HT1080 (cell line): ENCODE results near the gene SAPCD1. TPM values are rescaled to one million over a fixed set of nuclear protein-coding genes. Genes with fewer than 3 reads are reported as not detected.

Experiments
- DNase-seq: peaks from one replicate; pipeline ENCODE4 v3.0.0-alpha.2; 2015; ENCODE audit warnings: low read depth
- total RNA-seq: library from RNA; depleted of rRNA; stranded (reverse); fragments of >200 nt; shearing (Covaris generic); gene quantifications from 2 replicates; pipeline ENCODE4 v1.2.3, GENCODE V29; 2014

Gene SAPCD1
- total RNA-seq, 1 experiment from 2014 or later: 0.64 TPM

DNA sequence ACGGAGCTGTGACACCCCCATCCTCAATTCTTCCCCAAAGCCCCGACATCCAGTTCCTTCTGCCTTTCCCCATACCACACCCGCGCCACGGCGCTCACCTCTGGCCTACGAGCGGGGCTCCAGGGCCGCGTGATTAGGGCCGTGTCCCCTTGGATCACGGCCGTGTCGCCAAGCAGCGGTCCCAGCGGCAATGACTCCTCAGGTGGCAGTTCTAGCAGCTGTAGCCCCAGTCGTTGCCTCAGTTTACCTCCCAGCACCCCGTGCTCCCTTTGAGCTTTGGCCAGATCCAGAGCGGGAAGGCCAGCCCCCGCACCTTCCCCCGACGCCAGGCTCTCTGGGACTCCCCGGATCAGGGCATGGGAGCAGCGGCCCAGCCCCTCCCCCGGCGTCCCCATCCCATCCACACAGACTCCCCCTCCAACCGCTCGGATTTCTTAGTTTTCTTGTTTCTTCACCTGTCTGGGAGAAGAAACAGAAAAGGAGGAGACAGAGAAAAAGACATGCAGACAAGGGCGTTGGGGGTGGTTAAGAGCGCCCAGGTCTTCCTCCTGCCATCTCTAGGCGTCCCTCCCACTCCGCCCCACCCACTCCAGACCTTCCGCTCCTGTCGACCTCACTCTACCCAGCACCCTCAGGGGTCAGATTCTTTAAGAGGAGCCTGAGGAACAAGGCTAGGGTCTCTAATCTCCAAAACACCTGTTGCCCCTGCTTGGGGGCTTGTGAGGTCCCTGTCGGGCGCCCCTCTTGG, 33.5 kb upstream of the SAPCD1 start, which contains the start of gene DDAH2:
Gene DDAH2 (minus strand): TSS at position 533 of the 748 bp plus-strand sequence. CDS start 138 bp downstream, at position 395.
- DNase-seq: no peak

DNA sequence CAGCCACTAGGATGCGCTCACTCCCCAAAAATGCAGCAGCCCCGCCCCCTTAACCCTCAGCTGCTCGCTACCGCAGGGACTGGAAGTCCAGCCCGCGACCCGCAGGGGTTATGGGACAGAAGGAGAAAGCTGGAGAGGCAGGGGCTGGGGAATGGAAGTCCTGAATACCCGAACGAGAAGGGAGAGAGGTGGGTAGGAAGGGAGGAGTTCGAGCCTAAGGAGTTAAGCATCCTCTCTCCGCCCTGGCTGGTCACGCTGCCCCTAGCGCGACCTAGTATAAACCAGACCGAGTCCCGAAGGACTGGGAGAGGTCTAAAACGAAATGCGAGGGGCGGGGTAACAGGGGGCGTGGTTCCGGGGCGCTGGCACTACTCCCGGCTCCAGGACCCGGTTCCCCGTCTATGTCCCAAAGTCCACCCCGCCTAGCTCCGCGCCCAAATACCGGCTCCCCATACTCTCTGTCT, 32.9 kb upstream of the SAPCD1 start:
- peak; percentile 82 for DNase-seq

DNA sequence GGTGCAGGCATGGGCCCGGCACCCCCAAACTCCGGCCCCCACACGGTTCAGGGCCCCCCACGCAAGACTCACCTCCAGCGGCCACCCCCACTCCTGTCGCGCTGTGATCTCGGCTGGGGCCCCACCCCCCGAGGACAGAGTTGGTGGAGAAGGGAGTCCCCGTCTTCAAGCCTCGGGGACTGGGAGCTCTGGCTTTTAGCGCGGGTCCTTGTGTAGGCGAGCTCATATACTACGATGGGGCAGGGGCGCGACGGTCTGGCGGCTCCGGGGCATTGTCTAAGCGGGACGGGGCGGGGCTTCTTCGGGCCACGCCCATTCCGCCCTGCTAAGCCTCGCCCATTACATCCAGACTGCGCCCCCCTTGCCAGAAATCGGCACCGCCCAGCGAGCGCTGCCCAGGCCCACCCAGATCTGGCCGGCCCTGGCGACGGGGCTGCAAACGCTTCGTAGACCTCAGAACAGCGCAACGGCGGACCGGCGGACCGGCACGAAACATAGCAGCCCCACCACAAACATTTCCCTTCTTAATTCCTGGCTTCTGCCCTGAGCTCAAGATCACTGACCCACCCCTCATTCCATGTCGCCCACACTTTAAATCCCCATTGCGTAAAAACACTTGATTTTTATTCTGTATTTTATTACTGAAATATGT, 32.4 kb upstream of the SAPCD1 start:
- peak; percentile 92 for DNase-seq

DNA sequence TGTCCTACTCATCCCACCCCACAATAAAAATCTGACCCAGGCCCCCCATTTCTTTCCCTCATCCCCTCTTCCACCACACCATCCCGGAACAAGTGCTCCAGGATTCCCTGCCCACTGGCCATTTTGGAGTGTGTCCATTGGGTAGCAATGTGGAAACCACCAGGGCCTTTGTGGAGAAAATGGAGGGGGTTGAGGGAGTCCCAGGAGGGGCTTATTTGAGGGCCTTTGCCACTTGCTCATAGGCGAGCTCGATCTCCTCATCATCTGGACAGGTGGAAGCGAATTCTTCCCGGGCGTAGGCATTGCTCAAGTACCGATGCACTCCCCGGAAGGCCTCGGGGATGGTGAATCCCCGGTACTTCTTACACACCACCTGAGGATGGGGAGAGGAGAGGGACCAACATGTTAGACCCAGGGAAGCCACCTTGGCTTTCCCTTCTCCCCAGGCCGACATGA, 31.8 kb upstream of the SAPCD1 start:
- no peak for DNase-seq

DNA sequence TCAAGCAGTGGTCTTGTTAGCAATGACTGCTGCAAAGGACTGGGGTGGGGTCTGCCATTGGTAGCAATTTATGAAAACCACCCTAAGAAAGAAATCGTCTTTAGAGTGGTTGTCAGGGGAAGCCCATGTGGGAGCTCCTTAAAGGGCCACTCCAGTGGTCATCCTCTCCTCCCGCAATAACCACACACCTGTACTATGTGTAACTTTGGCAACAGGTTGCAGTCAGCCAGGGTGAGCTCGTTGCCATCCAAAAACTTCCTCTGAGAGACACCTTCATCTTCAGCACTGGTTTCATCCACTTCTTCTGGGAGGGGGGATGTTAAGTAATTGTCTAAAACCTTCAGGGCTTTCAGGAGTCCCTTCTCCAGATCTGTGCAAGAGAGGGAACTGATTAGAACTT, 30.4 kb upstream of the SAPCD1 start:
- DNase-seq: no peak

DNA sequence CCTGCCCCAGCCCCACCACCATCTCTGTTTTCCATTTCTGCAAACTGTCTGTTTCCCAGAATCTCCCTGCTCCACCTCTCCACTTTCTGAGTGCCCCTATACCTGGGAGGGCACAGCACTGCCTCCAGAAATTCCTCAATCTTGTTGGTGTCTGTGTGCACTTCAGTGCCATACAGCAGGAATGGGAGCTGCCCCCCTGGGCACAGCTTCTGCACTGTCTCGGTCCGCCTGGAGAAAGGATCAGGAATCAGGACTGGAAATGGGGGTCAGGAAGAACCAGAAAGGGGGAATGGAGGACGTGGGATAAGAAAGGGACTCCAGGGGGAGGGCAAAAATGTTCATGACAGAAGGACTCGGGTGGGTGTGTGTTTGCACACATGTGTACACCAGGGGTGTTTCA, 28.7 kb upstream of the SAPCD1 start:
- DNase-seq: no peak

DNA sequence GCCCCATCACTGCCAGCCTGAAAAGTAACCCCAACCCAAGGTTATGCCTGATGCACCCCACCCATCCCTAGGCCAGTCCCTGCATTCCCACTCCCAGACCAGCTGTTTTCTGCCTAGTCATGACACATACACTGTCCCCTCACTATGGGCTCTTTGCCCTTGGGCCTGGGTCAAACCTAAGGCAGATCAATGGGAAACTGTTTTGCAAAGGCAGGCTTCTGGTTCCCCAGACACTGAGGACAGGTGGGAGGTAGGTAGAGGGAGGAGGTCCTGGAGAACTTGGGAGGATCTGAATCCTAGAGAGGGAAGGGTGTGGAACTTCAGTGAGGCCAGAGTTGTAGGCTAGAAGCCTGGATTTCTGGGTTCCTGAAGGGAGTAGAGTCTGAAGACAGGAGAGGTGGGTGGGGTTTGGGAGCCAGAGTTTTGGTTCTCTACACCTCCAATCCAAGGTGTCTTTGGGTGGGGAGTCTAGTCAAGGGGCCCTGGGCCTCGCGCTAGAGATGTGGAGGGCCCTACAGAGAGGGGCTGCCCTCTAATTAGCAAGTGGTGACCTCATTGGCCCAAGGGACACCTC, 28.1 kb upstream of the SAPCD1 start:
- DNase-seq: no peak

DNA sequence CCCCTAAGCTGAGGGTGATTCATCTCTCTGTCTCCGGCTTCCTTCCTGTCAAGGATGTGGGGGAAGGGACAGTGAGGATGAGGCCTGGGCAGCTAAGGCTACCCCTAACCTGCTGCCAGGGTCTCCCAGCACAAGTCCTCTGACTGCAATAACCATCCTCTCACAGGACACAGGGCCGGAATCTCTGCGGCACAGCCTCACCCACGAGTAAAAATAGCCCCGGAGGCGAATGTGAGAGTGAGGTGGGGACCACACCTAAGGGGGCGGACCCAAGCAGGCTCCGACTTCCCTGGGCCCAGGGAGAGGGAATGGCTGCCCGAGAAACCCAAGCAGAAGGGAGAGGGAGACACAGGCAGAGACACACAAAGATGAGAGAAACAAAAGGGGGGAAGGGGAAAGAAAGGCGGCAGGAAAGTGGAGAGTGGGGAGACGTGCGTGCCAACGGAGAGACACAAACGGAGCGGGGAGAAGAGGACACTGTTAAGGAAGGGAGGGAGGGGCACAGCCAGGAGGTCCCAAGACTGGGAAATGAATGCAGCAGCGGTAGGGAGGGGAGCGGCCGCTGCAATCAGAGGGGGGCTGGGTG, 27.5 kb upstream of the SAPCD1 start:
- DNase-seq: peak; percentile 88

DNA sequence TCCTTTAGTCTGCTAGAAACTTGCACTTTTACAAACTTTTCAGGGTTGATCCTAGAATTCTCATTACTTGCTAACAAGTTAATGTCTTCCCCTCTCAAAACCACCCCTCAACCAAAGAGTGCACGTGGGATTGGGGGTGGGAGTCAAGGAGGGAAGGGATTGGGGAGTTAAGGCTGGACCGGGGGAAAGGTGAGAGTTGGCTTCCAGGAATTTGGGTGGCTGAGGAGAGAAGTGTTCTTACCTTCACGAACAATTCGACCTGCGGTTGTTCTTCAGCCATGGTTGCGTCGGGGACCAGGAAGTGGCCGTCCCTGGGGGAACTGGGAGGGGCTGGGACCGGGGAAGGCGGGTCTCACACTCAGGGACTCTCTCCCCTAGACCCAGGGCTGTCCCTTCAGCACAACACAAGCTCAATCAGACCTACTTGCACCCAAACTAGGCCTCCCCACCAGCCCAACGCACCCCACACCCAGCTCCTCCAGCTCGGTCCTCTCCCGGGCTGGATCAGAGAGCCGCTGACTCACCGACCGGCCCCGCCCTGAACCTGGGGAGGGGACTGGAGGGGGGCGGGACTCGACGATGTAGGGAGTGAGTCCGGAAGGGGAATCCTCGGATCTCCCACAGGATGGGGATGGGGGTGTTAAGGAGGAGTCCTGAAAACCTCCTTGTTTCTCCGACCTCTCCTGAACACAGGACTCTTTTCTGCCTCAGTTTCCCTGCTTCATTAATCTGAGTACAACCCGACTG, 26.3 kb upstream of the SAPCD1 start, which contains the start of gene CLIC1:
Gene CLIC1 (minus strand): TSS at position 510 of the 747 bp plus-strand sequence. CDS start 230 bp downstream, at position 280.
- DNase-seq: peak; percentile 90

DNA sequence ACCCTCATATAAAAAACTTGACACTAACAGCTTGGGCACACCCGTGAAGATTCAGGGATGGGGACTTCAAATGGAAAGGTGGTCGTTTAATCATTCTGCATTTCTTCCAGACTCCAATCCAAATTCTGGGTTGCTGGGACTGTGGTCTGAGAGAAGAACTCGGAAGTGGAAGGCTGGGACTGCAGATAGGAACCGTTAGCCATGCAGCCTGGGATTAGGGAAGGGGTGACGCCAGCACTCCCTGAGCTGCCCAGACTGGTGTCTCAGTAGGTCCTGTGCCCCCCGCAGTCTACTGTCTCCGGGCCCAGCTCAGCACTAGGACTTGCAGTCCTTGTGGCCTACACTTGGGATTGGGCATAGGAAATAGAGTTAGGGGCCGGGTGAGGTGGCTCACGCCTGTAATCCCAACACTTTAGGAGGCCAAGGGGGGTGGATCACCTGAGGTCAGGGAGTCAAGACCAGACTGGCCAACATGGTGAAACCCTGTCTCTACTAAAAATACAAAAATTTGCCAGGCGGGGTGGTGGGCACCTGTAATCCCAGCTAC, 25.6 kb upstream of the SAPCD1 start:
- no peak for DNase-seq

DNA sequence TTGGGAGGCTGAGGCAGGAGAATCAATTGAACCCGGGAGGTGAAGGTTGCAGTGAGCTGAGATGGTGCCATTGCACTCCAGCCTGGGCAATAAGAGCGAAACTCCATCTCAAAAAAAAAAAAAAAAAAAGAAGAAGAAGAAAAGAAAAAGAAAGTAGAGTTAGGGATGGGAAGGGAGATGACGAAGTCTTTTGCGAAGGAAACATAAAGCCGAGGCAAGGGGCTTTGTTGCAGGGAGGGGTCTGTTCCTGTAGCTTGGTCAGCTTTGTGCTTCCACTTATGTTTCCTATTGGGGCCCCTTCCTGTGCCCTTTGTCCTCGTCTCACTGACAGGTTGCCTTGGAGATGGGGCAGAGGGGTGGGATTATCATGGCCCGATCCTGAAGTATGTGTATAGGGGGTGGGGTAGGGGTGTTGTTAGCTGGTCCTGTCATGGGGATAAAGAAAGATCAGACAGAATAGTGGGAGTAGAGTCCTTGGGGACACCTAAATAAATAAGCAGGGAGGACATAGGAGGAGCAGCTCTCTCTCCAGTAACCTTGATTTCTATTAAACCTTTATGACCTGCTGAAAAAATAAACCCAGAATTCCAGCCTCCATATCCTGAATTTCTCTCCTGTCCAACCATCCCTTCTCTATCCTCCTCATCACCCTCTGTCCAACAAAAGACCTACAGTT, 25.0 kb upstream of the SAPCD1 start:
- peak; percentile 42 for DNase-seq

DNA sequence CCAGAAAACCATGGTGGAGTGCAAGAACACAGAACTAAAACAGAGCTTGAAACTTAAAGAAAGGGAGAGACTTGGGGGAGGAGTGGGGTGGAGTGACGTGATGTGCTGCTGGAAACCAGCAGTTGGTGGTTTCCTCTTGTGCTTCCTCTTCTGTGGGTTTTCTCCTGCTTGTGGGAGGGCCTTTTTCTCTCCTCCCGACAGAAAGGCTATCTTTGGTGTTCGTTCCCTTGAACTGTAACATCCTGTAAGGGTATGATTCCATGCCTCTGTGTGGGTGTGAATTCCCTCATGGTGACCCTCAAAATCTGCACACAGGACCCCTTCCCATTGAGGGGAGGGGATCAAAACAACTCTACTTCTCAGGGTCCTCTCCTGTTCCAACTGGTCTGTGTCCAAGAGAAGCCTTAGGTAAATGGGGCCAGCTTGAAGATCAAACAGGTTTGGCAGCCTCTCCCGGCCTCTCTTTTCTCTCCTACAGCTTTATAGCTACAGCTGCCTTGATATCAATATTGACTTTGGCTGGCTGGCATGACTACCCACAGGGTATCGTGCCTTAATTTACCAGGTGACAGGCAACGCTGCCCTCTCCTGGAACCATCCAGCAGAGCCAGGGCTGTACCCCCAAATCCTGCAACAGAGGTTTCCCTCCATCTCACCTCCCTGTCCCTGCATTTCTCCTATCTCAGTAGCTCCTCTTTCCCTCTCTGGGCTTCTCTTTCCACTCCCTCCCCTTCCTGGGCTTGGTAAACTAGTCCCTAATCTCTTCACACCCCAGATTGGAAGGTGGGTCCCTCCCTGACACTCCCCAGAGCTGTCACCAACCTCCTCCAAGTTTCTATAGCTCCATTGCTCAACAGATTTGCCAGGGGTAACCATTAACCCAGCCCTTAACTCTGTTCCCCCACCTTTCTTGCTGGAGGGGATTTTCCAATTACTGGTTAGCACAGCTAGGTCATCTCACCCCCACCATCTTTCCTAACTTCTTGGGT, 24.2 kb upstream of the SAPCD1 start:
- DNase-seq: peak; percentile 94

DNA sequence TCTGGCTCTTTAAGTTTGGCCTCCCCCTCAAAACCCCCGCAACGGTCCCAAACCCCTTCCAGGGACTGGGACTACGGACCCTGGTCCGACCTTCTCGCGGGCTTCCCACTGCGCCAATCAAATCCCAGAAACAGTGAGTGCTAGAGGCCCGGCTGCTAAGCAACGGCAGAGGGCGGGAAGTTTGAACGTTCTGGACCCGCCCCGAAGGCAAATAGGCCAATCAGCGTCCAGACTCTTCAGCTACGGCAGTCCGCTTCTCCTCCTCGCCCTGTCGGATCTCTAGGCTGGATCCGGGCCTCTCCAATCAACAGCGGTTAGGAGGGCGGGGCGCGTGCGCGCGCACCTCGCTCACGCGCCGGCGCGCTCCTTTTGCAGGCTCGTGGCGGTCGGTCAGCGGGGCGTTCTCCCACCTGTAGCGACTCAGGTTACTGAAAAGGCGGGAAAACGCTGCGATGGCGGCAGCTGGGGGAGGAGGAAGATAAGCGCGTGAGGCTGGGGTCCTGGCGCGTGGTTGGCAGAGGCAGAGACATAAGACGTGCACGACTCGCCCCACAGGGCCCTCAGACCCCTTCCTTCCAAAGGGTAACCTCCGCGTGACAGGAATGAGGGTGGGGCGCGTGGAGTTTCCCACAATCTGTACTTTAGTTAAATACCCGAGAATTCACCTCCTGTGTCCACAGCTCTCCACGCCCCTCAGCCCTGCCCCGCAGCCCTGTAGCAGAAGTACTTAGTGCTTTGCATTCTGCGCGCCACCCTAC, 22.6 kb upstream of the SAPCD1 start, which contains the start of gene MSH5:
Gene MSH5 (plus strand): TSS at position 367 of the 758 bp plus-strand sequence. CDS start 462 bp downstream, outside the sequence.
- DNase-seq: peak; percentile 100

DNA sequence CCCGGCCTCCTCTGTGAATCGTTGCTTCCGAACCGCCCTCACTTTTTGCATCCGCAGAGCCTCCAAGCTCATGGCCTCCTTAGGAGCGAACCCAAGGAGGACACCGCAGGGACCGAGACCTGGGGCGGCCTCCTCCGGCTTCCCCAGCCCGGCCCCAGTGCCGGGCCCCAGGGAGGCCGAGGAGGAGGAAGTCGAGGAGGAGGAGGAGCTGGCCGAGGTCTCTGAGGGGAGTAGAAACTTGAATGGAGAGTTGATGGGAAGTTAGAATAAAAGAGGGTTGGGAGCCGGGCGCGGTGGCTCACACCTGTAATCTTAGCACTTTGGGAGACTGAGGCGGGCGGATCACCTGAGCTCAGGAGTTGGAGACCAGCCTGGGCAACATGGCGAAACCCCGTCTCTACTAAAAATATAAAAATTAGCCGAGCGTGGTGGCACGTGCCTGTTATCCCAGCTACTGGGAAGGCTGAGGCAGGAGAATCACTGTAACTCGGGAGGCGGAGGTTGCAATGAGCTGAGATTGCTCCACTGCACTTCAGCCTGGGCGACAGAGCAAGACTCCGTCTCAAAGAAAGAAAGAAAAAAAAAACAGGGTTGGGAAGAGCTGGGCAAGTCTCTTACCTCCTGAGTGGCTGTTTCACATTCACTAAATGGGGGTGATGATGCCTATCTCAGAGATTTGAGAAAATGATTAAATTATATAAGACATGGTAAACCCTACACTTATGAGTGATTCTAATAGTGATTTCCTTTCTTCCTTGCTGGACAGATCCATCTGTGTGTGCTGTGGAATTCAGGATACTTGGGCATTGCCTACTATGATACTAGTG, 21.8 kb upstream of the SAPCD1 start:
- peak; percentile 10 for DNase-seq

DNA sequence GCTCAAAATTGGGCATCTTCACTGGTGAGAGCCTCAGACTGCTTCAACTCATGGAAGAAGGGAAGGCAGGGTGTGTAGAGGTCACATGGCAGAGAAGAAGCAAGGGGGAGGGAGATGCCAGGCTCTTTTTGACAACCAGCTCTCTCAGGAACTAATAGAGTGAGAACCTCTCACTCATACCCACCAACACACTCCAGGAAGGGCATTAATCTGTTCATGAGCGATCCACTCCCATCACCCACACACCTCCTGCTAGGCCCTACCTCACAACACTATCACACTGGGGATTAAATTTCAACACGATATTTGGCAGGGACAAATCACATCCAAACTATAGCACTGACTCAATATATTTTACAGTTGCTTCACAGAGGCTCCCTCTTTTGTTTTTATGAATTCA, 20.6 kb upstream of the SAPCD1 start:
- no peak for DNase-seq

DNA sequence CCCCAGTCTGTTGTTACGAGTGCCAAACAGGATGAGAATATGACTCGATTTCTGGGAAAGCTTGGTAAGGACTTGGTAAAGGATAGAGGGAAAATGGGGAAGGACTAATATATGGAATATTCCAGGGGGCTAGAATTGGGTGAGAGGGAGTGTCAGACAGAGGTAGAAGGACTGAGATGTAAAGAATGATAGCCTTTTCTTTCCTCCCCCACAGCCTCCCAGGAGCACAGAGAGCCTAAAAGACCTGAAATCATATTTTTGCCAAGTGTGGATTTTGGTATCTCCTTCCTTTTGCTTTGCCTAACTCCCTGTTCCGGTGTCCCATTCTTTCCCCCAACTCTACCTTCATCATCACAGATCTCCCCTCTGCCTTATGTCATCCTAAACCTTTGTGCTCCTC, 19.6 kb upstream of the SAPCD1 start:
- DNase-seq: no peak

DNA sequence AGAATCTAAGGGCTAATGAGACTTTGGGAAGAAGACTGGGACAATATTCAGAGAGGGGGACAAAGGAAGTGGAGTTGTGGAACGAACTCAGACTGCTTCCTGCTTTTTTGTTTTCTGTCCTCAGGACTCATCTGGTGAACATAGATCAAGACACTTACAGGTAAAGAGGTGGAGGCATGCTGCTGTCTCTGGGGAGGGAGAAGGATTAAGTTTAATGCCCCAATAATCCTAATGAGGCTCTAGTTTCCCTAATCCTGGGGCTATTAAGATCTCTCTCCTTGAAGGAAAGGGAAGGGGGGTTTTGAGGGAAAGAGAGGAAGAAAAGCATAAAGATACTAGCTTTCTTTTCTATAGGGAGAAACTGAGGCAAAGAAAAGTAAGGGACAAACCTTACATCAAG, 18.0 kb upstream of the SAPCD1 start:
- DNase-seq: no peak
